Hepatocyte (in vitro differentiated cells): ENCODE data around the gene P2RY2.

Experiments
- EZH2 ChIP-seq: fragments of 200-600 bp; sonication (generic); IDR thresholded peaks from 2 replicates; pipeline ENCODE4 v1.6.1; 2016; ENCODE audit warnings: antibody characterized with exemption, mild to moderate bottlenecking, borderline replicate concordance
- EZH2phosphoT487 ChIP-seq: fragments of 200-600 bp; sonication (generic); IDR thresholded peaks from one replicate; pipeline ENCODE4 v1.6.1; 2018; ENCODE audit warnings: antibody characterized with exemption, mild to moderate bottlenecking, low read depth, moderate library complexity; ENCODE audit not compliant: unreplicated experiment, severe bottlenecking

- no peak for TF ChIP-seq EZH2phosphoT487
- TF ChIP-seq EZH2, result no peak
Observed at GRCh38 chr11:73216465-73216864, 1.6 kb upstream of the P2RY2 start.
